GM12872 (cell line): ENCODE data around the gene ETFRF1.

Experiments used
- TF ChIP-seq, protein P1 (sequence below): IDR thresholded peaks from 3 replicates; pipeline ENCODE4 v1.5.1; 2011; ENCODE audit warnings: low read depth, mild to moderate bottlenecking, low read length, moderate library complexity; ENCODE audit not compliant: insufficient read depth

The ETFRF1 gene

DNA sequence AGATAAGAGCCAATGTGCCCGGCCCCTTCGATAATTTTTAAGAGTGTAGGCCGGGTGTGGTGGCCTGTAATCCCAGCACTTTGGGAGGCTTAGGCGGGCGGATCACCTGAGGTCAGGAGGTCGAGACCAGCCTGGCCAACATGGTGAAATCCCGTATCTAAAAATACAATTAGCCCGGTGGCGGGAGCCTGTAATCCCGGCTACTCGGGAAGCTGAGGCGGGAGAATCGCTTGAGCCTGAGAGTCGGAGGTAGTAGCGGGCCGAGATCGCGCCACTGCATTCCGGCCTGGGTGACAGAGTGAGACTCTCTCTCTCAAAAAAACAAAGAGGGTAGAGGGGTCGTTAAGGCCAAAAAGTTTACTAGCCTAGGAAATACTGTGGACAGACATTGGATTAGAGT, 53.1 kb downstream of the ETFRF1 start:
- TF ChIP-seq, protein P1, sequence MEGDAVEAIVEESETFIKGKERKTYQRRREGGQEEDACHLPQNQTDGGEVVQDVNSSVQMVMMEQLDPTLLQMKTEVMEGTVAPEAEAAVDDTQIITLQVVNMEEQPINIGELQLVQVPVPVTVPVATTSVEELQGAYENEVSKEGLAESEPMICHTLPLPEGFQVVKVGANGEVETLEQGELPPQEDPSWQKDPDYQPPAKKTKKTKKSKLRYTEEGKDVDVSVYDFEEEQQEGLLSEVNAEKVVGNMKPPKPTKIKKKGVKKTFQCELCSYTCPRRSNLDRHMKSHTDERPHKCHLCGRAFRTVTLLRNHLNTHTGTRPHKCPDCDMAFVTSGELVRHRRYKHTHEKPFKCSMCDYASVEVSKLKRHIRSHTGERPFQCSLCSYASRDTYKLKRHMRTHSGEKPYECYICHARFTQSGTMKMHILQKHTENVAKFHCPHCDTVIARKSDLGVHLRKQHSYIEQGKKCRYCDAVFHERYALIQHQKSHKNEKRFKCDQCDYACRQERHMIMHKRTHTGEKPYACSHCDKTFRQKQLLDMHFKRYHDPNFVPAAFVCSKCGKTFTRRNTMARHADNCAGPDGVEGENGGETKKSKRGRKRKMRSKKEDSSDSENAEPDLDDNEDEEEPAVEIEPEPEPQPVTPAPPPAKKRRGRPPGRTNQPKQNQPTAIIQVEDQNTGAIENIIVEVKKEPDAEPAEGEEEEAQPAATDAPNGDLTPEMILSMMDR = no peak

DNA sequence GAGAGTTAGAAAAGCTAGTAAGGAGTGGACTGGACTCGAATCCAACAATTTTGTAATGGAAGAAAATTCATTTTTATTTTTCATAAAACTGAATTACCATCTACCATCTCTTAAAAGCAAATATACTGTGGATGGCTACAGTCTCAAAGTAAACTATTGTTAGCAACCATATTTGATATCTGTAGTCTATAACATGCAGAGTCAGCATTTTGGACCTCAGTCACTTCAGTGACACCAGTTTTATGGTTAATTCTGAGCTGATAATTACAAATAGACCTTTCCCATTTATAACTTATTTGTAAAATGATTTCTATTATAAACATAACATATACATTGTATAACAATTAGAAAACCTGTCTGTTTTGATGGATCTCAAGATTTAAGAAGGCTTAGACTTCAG, 53.7 kb downstream of the ETFRF1 start:
- TF ChIP-seq, protein P1 = no peak

- TF ChIP-seq, protein P1 = no peak
Measured at GRCh38 chr12:25249931-25250738, 55.1 kb downstream of the ETFRF1 start.

- TF ChIP-seq, protein P1 = no peak
Measured at GRCh38 chr12:25250744-25251730, 56.0 kb downstream of the ETFRF1 start, which contains the start of gene KRAS. TSS of gene KRAS (minus strand) at chr12:25250929.

GRCh38 chr12:25251769-25252168, 56.7 kb downstream of the ETFRF1 start:
- TF ChIP-seq, protein P1 = no peak

- TF ChIP-seq, protein P1 = no peak
Measured at GRCh38 chr12:25252946-25253345, 57.9 kb downstream of the ETFRF1 start.
